ENCODE data around the gene EEFSEC. TPM values are rescaled to one million over a fixed set of nuclear protein-coding genes. Genes with fewer than 3 reads are reported as not detected.
A peak's percentile ranks its signal among the peaks of the same experiment; 100 is the strongest.

The EEFSEC gene
- total and polyA plus RNA-seq, 11 donors = 17.5 to 48.0 (median 22.5) TPM

DNA sequence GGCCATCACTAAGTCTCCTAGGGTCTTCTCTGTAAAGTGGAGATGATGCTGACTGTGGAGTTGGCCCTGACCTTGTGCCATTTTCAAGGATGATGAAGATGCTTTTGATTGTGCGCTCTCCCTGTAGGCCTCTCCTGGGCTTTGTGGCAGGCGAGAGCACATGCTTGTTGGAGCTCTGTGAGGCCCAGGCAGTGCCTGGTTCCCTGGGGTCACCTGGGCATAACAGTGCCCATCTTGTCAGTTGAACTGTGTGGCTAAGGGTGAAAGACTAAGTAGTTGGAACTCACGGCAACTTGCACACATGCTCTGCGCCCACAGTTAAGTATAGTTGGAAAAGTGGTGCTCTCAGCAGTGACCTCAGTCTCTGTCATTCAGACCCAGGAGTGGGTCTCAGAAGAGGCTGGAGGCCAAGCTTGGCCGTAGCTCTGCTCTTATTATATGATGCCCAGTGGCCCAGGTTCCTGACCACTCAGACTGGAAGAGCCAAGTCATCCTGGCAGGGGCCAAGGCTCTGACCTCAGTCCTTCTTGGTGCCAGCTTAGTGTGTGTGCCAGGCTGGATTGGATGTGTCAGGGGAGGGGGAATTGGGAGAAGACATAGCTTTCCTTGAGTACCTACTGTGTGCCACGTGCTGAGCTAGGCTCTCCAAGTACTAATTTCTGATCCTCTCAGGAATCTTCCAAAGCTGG, 154.6 kb downstream of the EEFSEC start:
- TF ChIP-seq POLR2A (IDR thresholded peaks at IDR 0.05) = no peak
- no peak for TF ChIP-seq CTCF (IDR thresholded peaks at IDR 0.05)
- Histone ChIP-seq H3K27ac (peak overlapping the region in 2 of 12 donors; percentile 39 to 68), H3K4me3 (no peak overlapping the region), H3K4me1 (peaks cover 0 to 43% (median 8%) of the 10 kb centered on the region in 12 donors), H3K36me3 (no peaks in the 10 kb centered on the region), H3K27me3 (no peaks in the 10 kb centered on the region), H3K9me3 (peaks cover 0 to 7% (median 0%) of the 10 kb centered on the region in 12 donors)
- DNase-seq (peak in 1 of 5 donors; percentile 15), ATAC-seq (peak in 2 of 4 donors; percentile 22 to 27)
- WGBS, 4 donors = 86 to 94% (median 88%) methylated on average over 6 of the region's 6 CpGs
- intact Hi-C loops (cut with DNase I) = loop anchor here in 4 of 10 donors (5.0 to 10.0 kb wide), 5 partner anchors 59 to 189 kb away; partner anchors contain the start of gene GATA2 (in 2 of the 4)

GRCh38 chr3:128309026-128309425, 155.7 kb downstream of the EEFSEC start:
- Histone ChIP-seq H3K4me1 (peaks cover 0 to 52% (median 8%) of the 10 kb centered on the region in 12 donors), H3K4me3 (no peak overlapping the region), H3K9me3 (peaks cover 0 to 6% (median 0%) of the 10 kb centered on the region in 12 donors), H3K36me3 (no peaks in the 10 kb centered on the region), H3K27me3 (no peaks in the 10 kb centered on the region), H3K27ac (peak overlapping the region in 7 of 12 donors; percentile 5 to 68 (median 55))
- intact Hi-C loops (cut with DNase I) = loop anchor here in 4 of 10 donors (5.0 to 10.0 kb wide), 5 partner anchors 58 to 188 kb away; partner anchors contain the start of gene GATA2 (in 2 of the 4)
- peak in 3 of 5 donors; percentile 18 to 70 (median 68) for DNase-seq
- peak; percentile 53 to 85 (median 70) for ATAC-seq
- TF ChIP-seq POLR2A (IDR thresholded peaks at IDR 0.05) = no peak
- no peak for TF ChIP-seq CTCF (IDR thresholded peaks at IDR 0.05)
- 58 to 75% (median 67%) methylated on average over 8 of the region's 8 CpGs for whole genome bisulfite sequencing, 4 donors

DNA sequence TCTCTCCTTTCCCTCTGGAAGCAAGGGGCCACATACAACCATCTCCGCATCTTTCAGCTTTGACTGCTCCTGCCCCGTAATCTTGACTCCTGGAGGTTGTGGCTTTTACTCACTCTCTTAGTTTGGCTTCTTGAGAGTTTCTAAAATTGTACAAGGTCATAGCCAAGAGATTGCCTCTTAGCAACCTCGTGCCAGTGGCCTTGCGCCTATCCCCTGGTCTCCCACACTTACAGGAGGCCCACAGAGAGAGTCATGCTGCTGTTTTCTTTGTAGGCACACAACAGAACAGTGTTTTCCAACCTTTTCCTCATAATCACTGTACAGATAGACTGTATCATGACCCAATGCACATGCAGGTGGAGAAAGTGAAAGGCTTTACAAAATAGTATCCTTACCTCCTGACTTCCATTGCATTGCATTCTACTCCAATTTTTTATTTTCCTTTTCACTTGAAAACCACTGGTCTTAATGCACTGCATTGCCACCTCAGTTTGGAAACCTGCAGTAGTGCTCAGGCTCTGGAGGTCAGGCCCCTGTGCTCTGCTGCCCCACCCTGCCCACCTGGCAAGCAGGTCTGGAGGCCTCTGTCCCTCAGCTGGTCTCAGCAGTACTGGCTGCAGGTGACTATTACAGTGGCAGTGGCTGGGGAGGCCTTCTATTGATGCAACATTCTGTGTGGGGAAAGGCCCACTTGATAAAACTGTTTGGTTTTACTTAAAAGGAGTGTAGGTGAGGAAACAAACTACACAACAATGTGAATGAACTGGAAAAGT, 157.2 kb downstream of the EEFSEC start:
- Histone ChIP-seq H3K27me3 (no peaks in the 10 kb centered on the region), H3K4me1 (peaks cover 0 to 52% (median 8%) of the 10 kb centered on the region in 12 donors), H3K9me3 (no peaks in the 10 kb centered on the region), H3K27ac (peak overlapping the region in 7 of 12 donors; percentile 17 to 68 (median 45)), H3K4me3 (no peak overlapping the region), H3K36me3 (no peaks in the 10 kb centered on the region)
- ATAC-seq = peak in 3 of 4 donors; percentile 14 to 40 (median 36)
- DNase-seq = peak in 1 of 5 donors; percentile 11
- no peak for TF ChIP-seq CTCF (IDR thresholded peaks at IDR 0.05)
- TF ChIP-seq POLR2A (IDR thresholded peaks at IDR 0.05) = no peak
- WGBS, 4 donors = 59 to 69% (median 67%) methylated on average over 4 of the region's 4 CpGs
- intact Hi-C loops (cut with DNase I) = loop anchor here in 3 of 10 donors (5.0 to 10.0 kb wide), 2 partner anchors 57 to 136 kb away; no protein-coding TSS in a partner anchor
